SK-N-SH (cell line): ENCODE results near the gene ITLN1. TPM values are rescaled to one million over a fixed set of nuclear protein-coding genes. Genes with fewer than 3 reads are reported as not detected.
"Not testable (repeated sequence)": the region's sequence is repeated elsewhere in the genome, so short reads cannot be mapped to it uniquely, and the experiment has no call there.

Experiments
- CTCF ChIA-PET: fragments of 300-600, 350-600 bp; formaldehyde crosslinking; extraction: SDS; loops from one replicate; lab custom pipeline; 2021; lab: Yijun Ruan, JAX
- POLR2A ChIA-PET: fragments of 350-600 bp; sonication (Branson Sonifier 250); formaldehyde crosslinking; extraction: SDS; loops from one replicate; lab custom pipeline; 2020; ENCODE audit warnings: antibody characterized with exemption, inconsistent platforms; lab: Yijun Ruan, JAX
- DNase-seq: peaks from one replicate; pipeline ENCODE4 v3.0.0; 2012
- H2AFZ ChIP-seq: fragments of 200-600 bp; sonication (generic); 2 replicates; pipeline ENCODE4 v1.8.1; 2016; ENCODE audit warnings: antibody characterized with exemption, mild to moderate bottlenecking, low read depth
- H3F3A ChIP-seq: fragments of 200-600 bp; sonication (generic); replicated peaks from 2 replicates; pipeline ENCODE3; 2016; ENCODE audit warnings: antibody characterized with exemption, mild to moderate bottlenecking; ENCODE audit not compliant: insufficient read depth
- H3K27ac ChIP-seq, 2 experiments: fragments of 200-500 bp in 1 of 2; fragments of 200-600 bp in 1 of 2; sonication (Bioruptor generic) in 1 of 2; sonication (generic), shearing (Covaris generic) in 1 of 2; 2 replicates each; pipeline versions ENCODE4 v1.5.1 to v1.6.1; 2014 to 2016; ENCODE audit warnings: low read depth in 2 of 2, inconsistent platforms in 1 of 2, low read length in 1 of 2, mild to moderate bottlenecking in 1 of 2, mixed read lengths in 1 of 2
- H3K27me3 ChIP-seq: fragments of 200-600 bp; sonication (generic), shearing (Covaris generic); 2 replicates; pipeline ENCODE4 v1.6.1; 2016; ENCODE audit warnings: mixed run types; ENCODE audit not compliant: insufficient read depth
- H3K36me3 ChIP-seq, 2 experiments: fragments of 200-500 bp in 1 of 2; fragments of 200-600 bp in 1 of 2; sonication (Bioruptor generic) in 1 of 2; sonication (generic) in 1 of 2; replicated peaks in 1 of 2; 2 replicates each; pipeline versions ENCODE3 to v1.5.1; 2014 to 2016; ENCODE audit warnings: low read length in 1 of 2, mild to moderate bottlenecking in 1 of 2; ENCODE audit not compliant: insufficient read depth in 2 of 2, control insufficient read depth in 1 of 2
- H3K4me1 ChIP-seq, 2 experiments: fragments of 200-500 bp in 1 of 2; fragments of 200-600 bp in 1 of 2; sonication (Bioruptor generic) in 1 of 2; sonication (generic), shearing (Covaris generic) in 1 of 2; 2 replicates each; pipeline versions ENCODE4 v1.5.1 to v1.6.1; 2014 to 2016; ENCODE audit warnings: low read depth in 1 of 2, low read length in 1 of 2, mixed run types in 1 of 2; ENCODE audit not compliant: insufficient read depth in 2 of 2, control insufficient read depth in 1 of 2
- H3K4me2 ChIP-seq: fragments of 200-600 bp; sonication (generic), shearing (Covaris generic); 2 replicates; pipeline ENCODE4 v1.6.1; 2017; ENCODE audit warnings: mixed run types
- H3K4me3 ChIP-seq, 2 experiments: fragments of 200-500 bp in 1 of 2; fragments of 200-600 bp in 1 of 2; sonication (Bioruptor generic) in 1 of 2; sonication (generic), shearing (Covaris generic) in 1 of 2; 2 replicates each; pipeline versions ENCODE4 v1.5.1 to v1.8.1; 2014 to 2016; ENCODE audit warnings: low read depth in 2 of 2, inconsistent platforms in 1 of 2, low read length in 1 of 2, mild to moderate bottlenecking in 1 of 2, mixed read lengths in 1 of 2, moderate library complexity in 1 of 2
- H3K79me2 ChIP-seq: fragments of 200-600 bp; sonication (generic); 2 replicates; pipeline ENCODE4 v1.8.1; 2017; ENCODE audit warnings: mild to moderate bottlenecking; ENCODE audit not compliant: insufficient read depth
- H3K9ac ChIP-seq: fragments of 200-600 bp; sonication (generic); 2 replicates; pipeline ENCODE4 v1.6.1; 2017; ENCODE audit warnings: mixed run types
- H3K9me2 ChIP-seq: fragments of 200-600 bp; sonication (generic); 2 replicates; pipeline ENCODE4 v1.6.1; 2017; ENCODE audit warnings: mixed run types
- H3K9me3 ChIP-seq: fragments of 200-600 bp; sonication (generic); 2 replicates; pipeline ENCODE4 v1.6.1; 2017; ENCODE audit warnings: mixed run types, mild to moderate bottlenecking, moderate library complexity
- H4K20me1 ChIP-seq: fragments of 200-600 bp; sonication (generic); 2 replicates; pipeline ENCODE4 v1.6.1; 2017; ENCODE audit warnings: mild to moderate bottlenecking, mixed run types; ENCODE audit not compliant: insufficient read depth
- CHD2 ChIP-seq: fragments of 150-350 bp; IDR thresholded peaks from 2 replicates; pipeline ENCODE4 v1.6.1; 2018; ENCODE audit warnings: low read length; ENCODE audit not compliant: partially characterized antibody
- ELF1 ChIP-seq: IDR thresholded peaks from 2 replicates; pipeline ENCODE4 v1.4.0; 2012
- EP300 ChIP-seq, 2 experiments: IDR thresholded peaks; 2 replicates each; pipeline versions ENCODE4 v1.4.0 to v1.6.1; 2012; ENCODE audit warnings: borderline replicate concordance in 1 of 2, low read depth in 1 of 2, low read length in 1 of 2
- FOSL2 ChIP-seq: IDR thresholded peaks from 2 replicates; pipeline ENCODE4 v1.4.0; 2012; ENCODE audit warnings: low read depth, mild to moderate bottlenecking, moderate library complexity, borderline replicate concordance
- FOXM1 ChIP-seq: IDR thresholded peaks from 2 replicates; pipeline ENCODE4 v1.4.0; 2012; ENCODE audit warnings: low read depth, mild to moderate bottlenecking
- GATA2 ChIP-seq: sonication (generic); formaldehyde crosslinking; IDR thresholded peaks from 2 replicates; pipeline ENCODE4 v1.5.0; 2020; ENCODE audit warnings: mild to moderate bottlenecking, missing genetic modification reagents
- MXI1 ChIP-seq: IDR thresholded peaks from 2 replicates; pipeline ENCODE4 v1.6.1; 2012; ENCODE audit warnings: mild to moderate bottlenecking, low read depth, low read length, improper control_type of control experiment
- NRF1 ChIP-seq: IDR thresholded peaks from 2 replicates; pipeline ENCODE4 v1.6.1; 2012; ENCODE audit warnings: low read depth, mild to moderate bottlenecking, low read length
- RCOR1 ChIP-seq: fragments of 150-350 bp; IDR thresholded peaks from 2 replicates; pipeline ENCODE4 v1.6.1; 2017; ENCODE audit warnings: antibody characterized with exemption, low read length
- RXRA ChIP-seq: IDR thresholded peaks from 2 replicates; pipeline ENCODE4 v1.4.0; 2012; ENCODE audit warnings: low read depth, mild to moderate bottlenecking, borderline replicate concordance
- SIN3A ChIP-seq: IDR thresholded peaks from 2 replicates; pipeline ENCODE4 v1.6.1; 2012; ENCODE audit warnings: low read depth, mild to moderate bottlenecking, low read length, moderate library complexity, borderline replicate concordance
- TAF1 ChIP-seq: IDR thresholded peaks from 2 replicates; pipeline ENCODE4 v1.6.1; 2012; ENCODE audit warnings: low read depth, mild to moderate bottlenecking, low read length, moderate library complexity, borderline replicate concordance
- TEAD4 ChIP-seq: IDR thresholded peaks from 2 replicates; pipeline ENCODE4 v1.4.0; 2012; ENCODE audit warnings: mild to moderate bottlenecking, borderline replicate concordance; ENCODE audit not compliant: insufficient read depth
- YY1 ChIP-seq: IDR thresholded peaks from 2 replicates; pipeline ENCODE4 v1.4.0; 2012; ENCODE audit warnings: low read depth, mild to moderate bottlenecking
- whole genome bisulfite sequencing: methylation state at CpG from one replicate; pipeline ENCODE4 v1.1.6; 2017; ENCODE audit warnings: low lambda C conversion rate; 5-methylcytosine and 5-hydroxymethylcytosine counted together
- polyA plus RNA-seq, 3 experiments: library from polyadenylated mRNA; depleted of rRNA; stranded (reverse); fragments of >200 nt; gene quantifications; 2 replicates each; pipeline ENCODE4 v1.2.3, GENCODE V29; 2012
- TF ChIP-seq, protein P1 (sequence below): fragments of 150-350 bp; IDR thresholded peaks from 2 replicates; pipeline ENCODE4 v1.6.1; 2017; ENCODE audit warnings: antibody characterized with exemption, low read length, low read depth, borderline replicate concordance
- TF ChIP-seq, protein P2 (sequence below): IDR thresholded peaks from 2 replicates; pipeline ENCODE4 v1.6.1; 2012; ENCODE audit warnings: mild to moderate bottlenecking, low read depth, low read length, moderate library complexity
- TF ChIP-seq, protein P3 (sequence below): fragments of 200-600 bp; sonication (generic); IDR thresholded peaks from 2 replicates; pipeline ENCODE4 v1.6.1; 2017; ENCODE audit warnings: antibody characterized with exemption, mild to moderate bottlenecking, moderate library complexity

Gene ITLN1
- polyA plus RNA-seq, 1 of the 3 experiments (the other 2 are of a cell fraction): not detected

DNA sequence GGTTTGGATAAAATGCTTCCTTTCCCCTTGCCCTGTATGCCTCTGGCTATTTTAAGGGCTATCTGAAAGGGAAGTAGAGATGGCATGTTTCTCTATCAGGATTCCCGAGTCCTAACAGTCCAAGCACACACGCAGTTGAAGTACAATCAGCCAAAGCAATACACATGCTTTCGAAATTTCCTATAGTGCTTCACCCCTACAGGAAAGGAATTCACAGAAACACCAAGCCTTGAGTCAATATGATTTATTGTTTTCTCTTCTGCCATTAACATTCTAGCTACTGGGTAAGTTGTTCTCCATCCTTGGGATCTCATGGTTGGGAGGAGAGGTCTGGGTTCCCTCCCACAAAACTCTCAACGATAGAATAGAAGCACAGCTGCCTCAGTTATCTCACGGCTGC is 8.7 kb downstream of the ITLN1 start:
- ChIA-PET CTCF (no interaction called here), POLR2A (no interaction called here)
- Histone ChIP-seq H3K4me2 (no peak overlapping the region), H3K27ac (no peak overlapping the region), H3K36me3 (no peaks in the 10 kb centered on the region), H2AFZ (no peak overlapping the region), H3K9me3 (no peaks in the 10 kb centered on the region), H3K4me3 (no peak overlapping the region), H3K4me1 (no peaks in the 10 kb centered on the region), H3K9ac (no peak overlapping the region), H3K79me2 (no peaks in the 10 kb centered on the region), H3K27me3 (peaks cover 11% of the 10 kb centered on the region; the same call in 1 of the 2 replicates), H3K9me2 (no peaks in the 10 kb centered on the region), H3F3A (no peaks in the 10 kb centered on the region), H4K20me1 (no peaks in the 10 kb centered on the region)
- no peak for DNase-seq
- TF ChIP-seq ELF1 (no peak), CHD2 (no peak), TEAD4 (no peak), SIN3A (no peak), RXRA (no peak), RCOR1 (no peak), FOXM1 (no peak), TAF1 (no peak), MXI1 (no peak), NRF1 (no peak), GATA2 (no peak), FOSL2 (no peak), EP300 (IDR thresholded peaks at IDR 0.05; ENCODE audit: borderline replicate concordance in 1 of 2, low read depth in 1 of 2, low read length in 1 of 2) (no peak), YY1 (no peak)
- TF ChIP-seq, protein P1, sequence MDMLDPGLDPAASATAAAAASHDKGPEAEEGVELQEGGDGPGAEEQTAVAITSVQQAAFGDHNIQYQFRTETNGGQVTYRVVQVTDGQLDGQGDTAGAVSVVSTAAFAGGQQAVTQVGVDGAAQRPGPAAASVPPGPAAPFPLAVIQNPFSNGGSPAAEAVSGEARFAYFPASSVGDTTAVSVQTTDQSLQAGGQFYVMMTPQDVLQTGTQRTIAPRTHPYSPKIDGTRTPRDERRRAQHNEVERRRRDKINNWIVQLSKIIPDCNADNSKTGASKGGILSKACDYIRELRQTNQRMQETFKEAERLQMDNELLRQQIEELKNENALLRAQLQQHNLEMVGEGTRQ: no peak
- TF ChIP-seq, protein P2, sequence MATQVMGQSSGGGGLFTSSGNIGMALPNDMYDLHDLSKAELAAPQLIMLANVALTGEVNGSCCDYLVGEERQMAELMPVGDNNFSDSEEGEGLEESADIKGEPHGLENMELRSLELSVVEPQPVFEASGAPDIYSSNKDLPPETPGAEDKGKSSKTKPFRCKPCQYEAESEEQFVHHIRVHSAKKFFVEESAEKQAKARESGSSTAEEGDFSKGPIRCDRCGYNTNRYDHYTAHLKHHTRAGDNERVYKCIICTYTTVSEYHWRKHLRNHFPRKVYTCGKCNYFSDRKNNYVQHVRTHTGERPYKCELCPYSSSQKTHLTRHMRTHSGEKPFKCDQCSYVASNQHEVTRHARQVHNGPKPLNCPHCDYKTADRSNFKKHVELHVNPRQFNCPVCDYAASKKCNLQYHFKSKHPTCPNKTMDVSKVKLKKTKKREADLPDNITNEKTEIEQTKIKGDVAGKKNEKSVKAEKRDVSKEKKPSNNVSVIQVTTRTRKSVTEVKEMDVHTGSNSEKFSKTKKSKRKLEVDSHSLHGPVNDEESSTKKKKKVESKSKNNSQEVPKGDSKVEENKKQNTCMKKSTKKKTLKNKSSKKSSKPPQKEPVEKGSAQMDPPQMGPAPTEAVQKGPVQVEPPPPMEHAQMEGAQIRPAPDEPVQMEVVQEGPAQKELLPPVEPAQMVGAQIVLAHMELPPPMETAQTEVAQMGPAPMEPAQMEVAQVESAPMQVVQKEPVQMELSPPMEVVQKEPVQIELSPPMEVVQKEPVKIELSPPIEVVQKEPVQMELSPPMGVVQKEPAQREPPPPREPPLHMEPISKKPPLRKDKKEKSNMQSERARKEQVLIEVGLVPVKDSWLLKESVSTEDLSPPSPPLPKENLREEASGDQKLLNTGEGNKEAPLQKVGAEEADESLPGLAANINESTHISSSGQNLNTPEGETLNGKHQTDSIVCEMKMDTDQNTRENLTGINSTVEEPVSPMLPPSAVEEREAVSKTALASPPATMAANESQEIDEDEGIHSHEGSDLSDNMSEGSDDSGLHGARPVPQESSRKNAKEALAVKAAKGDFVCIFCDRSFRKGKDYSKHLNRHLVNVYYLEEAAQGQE: no peak
- TF ChIP-seq, protein P3, sequence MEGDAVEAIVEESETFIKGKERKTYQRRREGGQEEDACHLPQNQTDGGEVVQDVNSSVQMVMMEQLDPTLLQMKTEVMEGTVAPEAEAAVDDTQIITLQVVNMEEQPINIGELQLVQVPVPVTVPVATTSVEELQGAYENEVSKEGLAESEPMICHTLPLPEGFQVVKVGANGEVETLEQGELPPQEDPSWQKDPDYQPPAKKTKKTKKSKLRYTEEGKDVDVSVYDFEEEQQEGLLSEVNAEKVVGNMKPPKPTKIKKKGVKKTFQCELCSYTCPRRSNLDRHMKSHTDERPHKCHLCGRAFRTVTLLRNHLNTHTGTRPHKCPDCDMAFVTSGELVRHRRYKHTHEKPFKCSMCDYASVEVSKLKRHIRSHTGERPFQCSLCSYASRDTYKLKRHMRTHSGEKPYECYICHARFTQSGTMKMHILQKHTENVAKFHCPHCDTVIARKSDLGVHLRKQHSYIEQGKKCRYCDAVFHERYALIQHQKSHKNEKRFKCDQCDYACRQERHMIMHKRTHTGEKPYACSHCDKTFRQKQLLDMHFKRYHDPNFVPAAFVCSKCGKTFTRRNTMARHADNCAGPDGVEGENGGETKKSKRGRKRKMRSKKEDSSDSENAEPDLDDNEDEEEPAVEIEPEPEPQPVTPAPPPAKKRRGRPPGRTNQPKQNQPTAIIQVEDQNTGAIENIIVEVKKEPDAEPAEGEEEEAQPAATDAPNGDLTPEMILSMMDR: no peak
- WGBS: 24% methylated on average over 5 of the region's 5 CpGs

DNA sequence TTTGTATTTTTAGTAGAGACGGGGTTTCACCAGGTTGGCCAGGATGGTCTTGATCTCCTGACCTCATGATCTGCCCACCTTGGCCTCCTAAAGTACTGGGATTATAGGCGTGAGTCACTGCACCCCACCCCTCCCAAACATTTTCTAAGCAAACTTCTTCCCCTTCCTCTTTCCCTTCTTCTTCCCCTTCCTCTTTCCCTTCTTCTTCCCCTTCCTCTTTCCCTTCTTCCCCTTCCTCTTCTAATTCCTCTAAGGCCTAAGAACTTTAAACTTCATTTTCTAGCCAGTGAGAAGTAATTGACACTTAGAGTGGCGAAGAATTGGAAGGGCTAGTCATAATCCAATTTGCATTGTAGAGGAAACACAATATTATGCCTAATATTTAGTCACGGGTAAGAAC is 9.4 kb downstream of the ITLN1 start:
- CTCF ChIA-PET: interaction anchor here (2.2 kb wide), 1 partner anchor 9 kb away, joined by 7 read pairs; the partner anchor contains the start of gene ITLN1
- H3K9me3 ChIP-seq, H3K9ac ChIP-seq, H4K20me1 ChIP-seq, H3K4me1 ChIP-seq, H3K4me3 ChIP-seq, H3F3A ChIP-seq, H3K4me2 ChIP-seq, DNase-seq, H3K27ac ChIP-seq, H3K9me2 ChIP-seq, H3K79me2 ChIP-seq, H2AFZ ChIP-seq, POLR2A ChIA-PET, H3K36me3 ChIP-seq: not testable (repeated sequence)
- H3K27me3 ChIP-seq: peaks cover 11% of the 10 kb centered on the region; the same call in 1 of the 2 replicates
- 8% methylated on average over 4 of the region's 4 CpGs for WGBS
